Kidney (tissue), 14 donors: ENCODE measurements around the gene RBM17. TPM values are rescaled to one million over a fixed set of nuclear protein-coding genes. Genes with fewer than 3 reads are reported as not detected.

ENCODE experiments used
- DNase-seq, 5 donors: peaks; one replicate each; pipeline ENCODE4 v3.0.0-alpha.2; 2013 to 2020
- FAIRE-seq: peaks from 2 replicates; lab custom pipeline; 2012; peaks lifted over from hg19 to GRCh38; lab: Jason Lieb, UNC
- H3K27ac ChIP-seq, 2 donors: one replicate each; pipeline ENCODE4 v1.7.0; 2013; ENCODE audit warnings: low read depth in 2 of 2, low read length in 2 of 2, inconsistent platforms in 1 of 2
- H3K27me3 ChIP-seq: one replicate; pipeline ENCODE4 v1.7.1; 2013; ENCODE audit warnings: low read length, inconsistent platforms; ENCODE audit not compliant: control insufficient read depth, insufficient read depth
- H3K36me3 ChIP-seq, 3 donors: one replicate each; pipeline versions ENCODE4 v1.7.0 to v1.7.1; 2013; ENCODE audit warnings: low read length in 3 of 3, control low read depth in 1 of 3, inconsistent platforms in 1 of 3; ENCODE audit not compliant: insufficient read depth in 3 of 3, control insufficient read depth in 2 of 3
- H3K4me1 ChIP-seq, 3 donors: one replicate each; pipeline versions ENCODE4 v1.7.0 to v1.7.1; 2013; ENCODE audit warnings: low read length in 3 of 3, inconsistent platforms in 1 of 3, low read depth in 1 of 3; ENCODE audit not compliant: control insufficient read depth in 2 of 3, insufficient read depth in 2 of 3
- H3K4me3 ChIP-seq, 3 donors: one replicate each; pipeline versions ENCODE4 v1.7.0 to v1.8.1; 2013; ENCODE audit warnings: low read length in 3 of 3, control low read depth in 1 of 3, inconsistent platforms in 1 of 3
- H3K9ac ChIP-seq, 3 donors: one replicate each; pipeline versions ENCODE4 v1.7.0 to v1.7.1; 2013; ENCODE audit warnings: low read length in 3 of 3, control low read depth in 1 of 3, inconsistent platforms in 1 of 3
- H3K9me3 ChIP-seq, 3 donors: one replicate each; pipeline versions ENCODE4 v1.7.0 to v1.7.1; 2013; ENCODE audit warnings: low read length in 3 of 3, control low read depth in 1 of 3, inconsistent platforms in 1 of 3; ENCODE audit not compliant: control insufficient read depth in 2 of 3, insufficient read depth in 1 of 3
- intact Hi-C: fragments of 100-400 bp; cut with DNase I; formaldehyde crosslinking; loops from one replicate; pipeline ENCODE4 v1.11.1; 2022
- polyA plus RNA-seq: library from polyadenylated mRNA; stranded (reverse); fragments of 350-450 nt; fragmentation: Illumina TruSeq; extraction: RNeasy Lipid Tissue Mini Kit (QIAGEN cat#74804); gene quantifications from one replicate; pipeline ENCODE4 v1.2.3, GENCODE V29; 2014; ENCODE audit warnings: low read depth, low replicate concordance; ENCODE audit not compliant: insufficient read depth
- total RNA-seq: library from RNA; stranded (reverse); fragmentation: NEBNext Ultra II Directional; extraction: Animal tissue kit (Norgen Biotek cat#: 25700); gene quantifications from one replicate; pipeline ENCODE4 v1.2.1, GENCODE V29; 2021
- TF ChIP-seq, protein P1 (sequence below): IDR thresholded peaks from 3 replicates; pipeline ENCODE4 v1.5.1; 2012; ENCODE audit warnings: mild to moderate bottlenecking, moderate library complexity, borderline replicate concordance; ENCODE audit not compliant: insufficient read depth; ENCODE audit errors: extremely low read depth
- donor health status: control.
- donor health status: control.
- donor health status: control.
- donor health status: control.
- donor health status: control.
- donor health status: DM: yes; HTN: yes; CAD: no.
- donor health status: Normal renal cell carcinoma (clear cell type).

RBM17 gene
- total and polyA plus RNA-seq, 2 donors from 2014 or later = 46.4 to 91.9 TPM

GRCh38 chr10:6119962-6120361 is 31.1 kb downstream of the RBM17 start:
- TF ChIP-seq, protein P1, sequence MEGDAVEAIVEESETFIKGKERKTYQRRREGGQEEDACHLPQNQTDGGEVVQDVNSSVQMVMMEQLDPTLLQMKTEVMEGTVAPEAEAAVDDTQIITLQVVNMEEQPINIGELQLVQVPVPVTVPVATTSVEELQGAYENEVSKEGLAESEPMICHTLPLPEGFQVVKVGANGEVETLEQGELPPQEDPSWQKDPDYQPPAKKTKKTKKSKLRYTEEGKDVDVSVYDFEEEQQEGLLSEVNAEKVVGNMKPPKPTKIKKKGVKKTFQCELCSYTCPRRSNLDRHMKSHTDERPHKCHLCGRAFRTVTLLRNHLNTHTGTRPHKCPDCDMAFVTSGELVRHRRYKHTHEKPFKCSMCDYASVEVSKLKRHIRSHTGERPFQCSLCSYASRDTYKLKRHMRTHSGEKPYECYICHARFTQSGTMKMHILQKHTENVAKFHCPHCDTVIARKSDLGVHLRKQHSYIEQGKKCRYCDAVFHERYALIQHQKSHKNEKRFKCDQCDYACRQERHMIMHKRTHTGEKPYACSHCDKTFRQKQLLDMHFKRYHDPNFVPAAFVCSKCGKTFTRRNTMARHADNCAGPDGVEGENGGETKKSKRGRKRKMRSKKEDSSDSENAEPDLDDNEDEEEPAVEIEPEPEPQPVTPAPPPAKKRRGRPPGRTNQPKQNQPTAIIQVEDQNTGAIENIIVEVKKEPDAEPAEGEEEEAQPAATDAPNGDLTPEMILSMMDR = no peak

GRCh38 chr10:6120691-6121090 is 31.9 kb downstream of the RBM17 start:
- FAIRE-seq = no peak
- intact Hi-C loops = no loop called here
- H3K9me3 ChIP-seq = no peaks in the 10 kb centered on the region
- no peak overlapping the region for H3K4me3 ChIP-seq
- TF ChIP-seq, protein P1 = no peak
- H3K9ac ChIP-seq = no peak overlapping the region
- H3K36me3 ChIP-seq = peaks cover 0 to 7% (median 4%) of the 10 kb centered on the region in 3 donors
- peaks cover 0 to 3% (median 0%) of the 10 kb centered on the region in 3 donors for H3K4me1 ChIP-seq
- no peak overlapping the region for H3K27ac ChIP-seq
- no peaks in the 10 kb centered on the region for H3K27me3 ChIP-seq
- DNase-seq = peak in 3 of 5 donors; percentile 51 to 67 (median 59)

More at GRCh38 chr10:6119962-6120361, 31.1 kb downstream of the RBM17 start:
- Histone ChIP-seq H3K4me3 (no peak overlapping the region), H3K27me3 (no peaks in the 10 kb centered on the region), H3K9ac (no peak overlapping the region), H3K36me3 (peaks cover 0 to 9% (median 8%) of the 10 kb centered on the region in 3 donors), H3K27ac (no peak overlapping the region), H3K9me3 (no peaks in the 10 kb centered on the region), H3K4me1 (peaks cover 0 to 3% (median 0%) of the 10 kb centered on the region in 3 donors)
- FAIRE-seq (no peak), DNase-seq (no peak)
- intact Hi-C loops = no loop called here

DNA sequence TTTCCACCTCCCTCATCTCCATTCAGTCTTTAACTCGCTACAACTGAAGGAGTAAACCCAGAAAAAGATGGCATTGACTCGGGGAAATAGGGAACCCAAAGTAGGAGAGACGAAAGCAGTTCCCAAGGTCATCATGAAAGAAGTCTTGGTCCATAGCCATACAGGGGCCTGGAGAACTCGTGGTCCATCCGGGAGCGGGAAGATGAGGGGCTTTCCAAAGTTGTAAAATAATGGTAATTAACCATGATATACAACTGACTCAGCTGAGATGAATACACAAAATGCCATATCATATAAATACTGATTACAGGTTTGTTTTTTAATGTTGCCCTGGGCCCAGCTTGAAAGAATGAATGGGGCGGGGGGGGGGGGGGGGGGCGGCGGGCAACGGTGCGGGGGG is 32.3 kb downstream of the RBM17 start:
- FAIRE-seq (no peak), DNase-seq (no peak)
- TF ChIP-seq, protein P1 = no peak
- Histone ChIP-seq H3K27me3 (no peaks in the 10 kb centered on the region), H3K4me3 (no peak overlapping the region), H3K27ac (no peak overlapping the region), H3K9ac (no peak overlapping the region), H3K36me3 (peaks cover 0 to 3% (median 1%) of the 10 kb centered on the region in 3 donors), H3K4me1 (peaks cover 0 to 3% (median 0%) of the 10 kb centered on the region in 3 donors), H3K9me3 (no peaks in the 10 kb centered on the region)
- intact Hi-C loops = no loop called here

- FAIRE-seq (no peak), DNase-seq (no peak)
- H3K4me1 ChIP-seq = peaks cover 0 to 3% (median 0%) of the 10 kb centered on the region in 3 donors
- no peak overlapping the region for H3K4me3 ChIP-seq
- H3K9me3 ChIP-seq = no peaks in the 10 kb centered on the region
- H3K27ac ChIP-seq = no peak overlapping the region
- no peaks in the 10 kb centered on the region for H3K36me3 ChIP-seq
- H3K9ac ChIP-seq = no peak overlapping the region
- TF ChIP-seq, protein P1 = no peak
- intact Hi-C loops = no loop called here
- H3K27me3 ChIP-seq = no peaks in the 10 kb centered on the region
Measured at GRCh38 chr10:6123532-6123931, 34.7 kb downstream of the RBM17 start.
